GM19193 (cell line): ENCODE measurements around the gene PPP4R4.

ENCODE experiments used
- POLR2A ChIP-seq: IDR thresholded peaks from 4 replicates; pipeline ENCODE4 v1.6.1; 2011; ENCODE audit not compliant: insufficient read depth, insufficient read length; ENCODE audit errors: extremely low read depth

Gene PPP4R4

GRCh38 chr14:94164685-94165431, 9.3 kb upstream of the PPP4R4 start:
- TF ChIP-seq POLR2A: no peak

GRCh38 chr14:94165744-94166143, 8.4 kb upstream of the PPP4R4 start:
- TF ChIP-seq POLR2A: no peak

GRCh38 chr14:94170136-94170535, 4.0 kb upstream of the PPP4R4 start:
- TF ChIP-seq POLR2A: no peak

GRCh38 chr14:94171208-94171607, 2.9 kb upstream of the PPP4R4 start:
- TF ChIP-seq POLR2A: no peak

GRCh38 chr14:94172545-94172944, 1.6 kb upstream of the PPP4R4 start:
- TF ChIP-seq POLR2A: no peak

GRCh38 chr14:94173471-94173884, 644 bp upstream of the PPP4R4 start:
- TF ChIP-seq POLR2A: no peak

GRCh38 chr14:94174604-94175010, 485 bp downstream of the PPP4R4 start:
- no peak for TF ChIP-seq POLR2A

- TF ChIP-seq POLR2A: no peak
These were observed 1.1 kb downstream of the PPP4R4 start for GRCh38 chr14:94175011-94175745.

- TF ChIP-seq POLR2A: no peak
These were observed 1.6 kb downstream of the PPP4R4 start for GRCh38 chr14:94175747-94176146.

GRCh38 chr14:94176808-94177207, 2.7 kb downstream of the PPP4R4 start:
- TF ChIP-seq POLR2A: no peak

- TF ChIP-seq POLR2A: no peak
These were observed 3.7 kb downstream of the PPP4R4 start for GRCh38 chr14:94177806-94178205.

- no peak for TF ChIP-seq POLR2A
These were observed 5.1 kb downstream of the PPP4R4 start for GRCh38 chr14:94179244-94179643.

GRCh38 chr14:94180655-94181271, 6.6 kb downstream of the PPP4R4 start:
- no peak for TF ChIP-seq POLR2A

GRCh38 chr14:94181835-94182234, 7.7 kb downstream of the PPP4R4 start:
- TF ChIP-seq POLR2A: no peak

GRCh38 chr14:94192536-94192935, 18.4 kb downstream of the PPP4R4 start:
- TF ChIP-seq POLR2A: no peak

GRCh38 chr14:94193776-94194175, 19.7 kb downstream of the PPP4R4 start:
- no peak for TF ChIP-seq POLR2A
